ENCODE measurements around the gene IL5.

DNA sequence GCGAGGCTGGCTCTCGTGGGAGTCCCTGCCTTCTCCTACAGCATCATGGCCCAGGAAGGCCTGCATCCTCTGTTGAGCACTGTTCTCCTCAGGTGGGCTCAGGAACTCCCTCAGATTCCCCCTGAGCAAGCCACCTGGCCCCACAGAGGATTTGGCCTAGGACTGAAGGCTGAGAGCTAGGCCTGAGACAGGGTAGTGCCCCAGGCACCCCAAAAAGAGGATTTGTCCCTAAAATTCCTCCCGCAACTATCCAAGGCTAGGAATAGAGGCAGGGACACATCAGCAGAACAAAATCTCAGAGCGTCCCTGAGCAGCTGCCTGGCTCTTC, 41.7 kb downstream of the IL5 start:
- TF ChIP-seq, protein P1, sequence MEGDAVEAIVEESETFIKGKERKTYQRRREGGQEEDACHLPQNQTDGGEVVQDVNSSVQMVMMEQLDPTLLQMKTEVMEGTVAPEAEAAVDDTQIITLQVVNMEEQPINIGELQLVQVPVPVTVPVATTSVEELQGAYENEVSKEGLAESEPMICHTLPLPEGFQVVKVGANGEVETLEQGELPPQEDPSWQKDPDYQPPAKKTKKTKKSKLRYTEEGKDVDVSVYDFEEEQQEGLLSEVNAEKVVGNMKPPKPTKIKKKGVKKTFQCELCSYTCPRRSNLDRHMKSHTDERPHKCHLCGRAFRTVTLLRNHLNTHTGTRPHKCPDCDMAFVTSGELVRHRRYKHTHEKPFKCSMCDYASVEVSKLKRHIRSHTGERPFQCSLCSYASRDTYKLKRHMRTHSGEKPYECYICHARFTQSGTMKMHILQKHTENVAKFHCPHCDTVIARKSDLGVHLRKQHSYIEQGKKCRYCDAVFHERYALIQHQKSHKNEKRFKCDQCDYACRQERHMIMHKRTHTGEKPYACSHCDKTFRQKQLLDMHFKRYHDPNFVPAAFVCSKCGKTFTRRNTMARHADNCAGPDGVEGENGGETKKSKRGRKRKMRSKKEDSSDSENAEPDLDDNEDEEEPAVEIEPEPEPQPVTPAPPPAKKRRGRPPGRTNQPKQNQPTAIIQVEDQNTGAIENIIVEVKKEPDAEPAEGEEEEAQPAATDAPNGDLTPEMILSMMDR (conservative IDR thresholded peaks at IDR 0.05; ENCODE audit: low read depth, low read length), result no peak
- no peak for TF ChIP-seq EZH2 (IDR thresholded peaks at IDR 0.05; ENCODE audit: low read length, unreplicated experiment)
